HEK293 (cell line): ENCODE data around the gene CCDC27.

ENCODE experiments used
- CTCF ChIA-PET: fragments of 350-600 bp; formaldehyde crosslinking; extraction: SDS; loops from one replicate; lab custom pipeline; 2021; ENCODE audit warnings: antibody characterized with exemption; lab: Yijun Ruan, JAX
- POLR2A ChIA-PET: fragments of 300-600 bp; formaldehyde crosslinking; extraction: SDS; loops from one replicate; lab custom pipeline; 2020; ENCODE audit warnings: antibody characterized with exemption, inconsistent platforms; lab: Yijun Ruan, JAX
- H3K27ac ChIP-seq: fragments of 200-500 bp; sonication (Bioruptor generic); 2 replicates; pipeline ENCODE4 v1.5.1; 2014; ENCODE audit warnings: low read depth, low read length, control low read depth, inconsistent platforms; ENCODE audit errors: extremely low read depth
- H3K36me3 ChIP-seq, 2 experiments: fragments of 200-500 bp in 1 of 2; sonication (Bioruptor generic) in 1 of 2; 1 replicate in 1 of 2; 2 replicates in 1 of 2; pipeline ENCODE4 v1.5.1; 2014 to 2017; ENCODE audit warnings: inconsistent platforms in 2 of 2, low read length in 2 of 2; ENCODE audit not compliant: control insufficient read depth in 2 of 2, insufficient read depth in 1 of 2
- H3K4me1 ChIP-seq: fragments of 200-500 bp; sonication (Bioruptor generic); 2 replicates; pipeline ENCODE4 v1.5.1; 2014; ENCODE audit warnings: mild to moderate bottlenecking, low read length, inconsistent platforms; ENCODE audit not compliant: control insufficient read depth, insufficient read depth
- H3K4me3 ChIP-seq: 2 replicates; pipeline ENCODE4 v1.5.1; 2011; ENCODE audit warnings: low read depth, mild to moderate bottlenecking, control low read depth, low read length, moderate library complexity
- H3K9me3 ChIP-seq: fragments of 200-500 bp; sonication (Bioruptor generic); 2 replicates; pipeline ENCODE4 v1.5.1; 2014; ENCODE audit warnings: low read depth, low read length, inconsistent platforms; ENCODE audit not compliant: control insufficient read depth, insufficient read depth
- BCL11A ChIP-seq: fragments of 450-650 bp; formaldehyde crosslinking; IDR thresholded peaks from 2 replicates; pipeline ENCODE4 v1.5.1; 2016; ENCODE audit warnings: low read depth, missing biosample characterization, missing genetic modification characterization
- EGR2 ChIP-seq: fragments of 450-650 bp; formaldehyde crosslinking; IDR thresholded peaks from 2 replicates; pipeline ENCODE4 v1.5.1; 2016; ENCODE audit warnings: low read depth, missing biosample characterization, missing genetic modification characterization
- KLF10 ChIP-seq: fragments of 450-650 bp; IDR thresholded peaks from 2 replicates; pipeline ENCODE4 v1.5.1; 2018; ENCODE audit warnings: missing biosample characterization, mild to moderate bottlenecking, missing genetic modification characterization
- MYNN ChIP-seq: fragments of 450-650 bp; formaldehyde crosslinking; IDR thresholded peaks from 2 replicates; pipeline ENCODE4 v1.5.1; 2016; ENCODE audit warnings: missing biosample characterization, missing genetic modification characterization, borderline replicate concordance
- OSR2 ChIP-seq: fragments of 450-650 bp; formaldehyde crosslinking; IDR thresholded peaks from 2 replicates; pipeline ENCODE4 v1.5.1; 2016; ENCODE audit warnings: missing biosample characterization, missing genetic modification characterization
- OVOL3 ChIP-seq: fragments of 450-650 bp; formaldehyde crosslinking; IDR thresholded peaks from 2 replicates; pipeline ENCODE4 v1.5.1; 2016; ENCODE audit warnings: missing biosample characterization, missing genetic modification characterization
- SP2 ChIP-seq: fragments of 450-650 bp; formaldehyde crosslinking; IDR thresholded peaks from 2 replicates; pipeline ENCODE4 v1.5.1; 2016; ENCODE audit warnings: missing biosample characterization, missing genetic modification characterization
- SP7 ChIP-seq: fragments of 450-650 bp; formaldehyde crosslinking; IDR thresholded peaks from 2 replicates; pipeline ENCODE4 v1.5.1; 2016; ENCODE audit warnings: missing biosample characterization, missing genetic modification characterization
- TRIM28 ChIP-seq: IDR thresholded peaks from 2 replicates; pipeline ENCODE4 v1.6.1; 2011; ENCODE audit warnings: low read length, control low read depth, borderline replicate concordance
- ZBTB1 ChIP-seq: fragments of 450-650 bp; formaldehyde crosslinking; IDR thresholded peaks from 2 replicates; pipeline ENCODE4 v1.5.1; 2016; ENCODE audit warnings: missing biosample characterization, missing genetic modification characterization
- ZBTB8A ChIP-seq: fragments of 450-650 bp; formaldehyde crosslinking; IDR thresholded peaks from 2 replicates; pipeline ENCODE4 v1.5.1; 2016; ENCODE audit warnings: missing biosample characterization, missing genetic modification characterization
- ZNF121 ChIP-seq: fragments of 450-650 bp; formaldehyde crosslinking; IDR thresholded peaks from 2 replicates; pipeline ENCODE4 v1.5.1; 2016; ENCODE audit warnings: missing biosample characterization, missing genetic modification characterization
- ZNF148 ChIP-seq: fragments of 450-650 bp; formaldehyde crosslinking; IDR thresholded peaks from 2 replicates; pipeline ENCODE4 v1.5.0; 2017; ENCODE audit warnings: missing biosample characterization, missing genetic modification characterization, borderline replicate concordance
- ZNF530 ChIP-seq: fragments of 450-650 bp; formaldehyde crosslinking; IDR thresholded peaks from 2 replicates; pipeline ENCODE4 v1.5.1; 2016; ENCODE audit warnings: low read depth, missing biosample characterization, missing genetic modification characterization
- ZNF580 ChIP-seq: fragments of 450-650 bp; formaldehyde crosslinking; IDR thresholded peaks from 2 replicates; pipeline ENCODE4 v1.5.1; 2016; ENCODE audit warnings: missing biosample characterization, missing genetic modification characterization
- ZNF585B ChIP-seq: fragments of 450-650 bp; formaldehyde crosslinking; IDR thresholded peaks from 2 replicates; pipeline ENCODE4 v1.5.1; 2016; ENCODE audit warnings: missing biosample characterization, missing genetic modification characterization
- ZNF76 ChIP-seq: fragments of 450-650 bp; formaldehyde crosslinking; IDR thresholded peaks from 2 replicates; pipeline ENCODE4; 2016; ENCODE audit warnings: low read depth, missing biosample characterization, missing genetic modification characterization, borderline replicate concordance
- TF ChIP-seq, protein P1 (sequence below): fragments of 450-650 bp; formaldehyde crosslinking; IDR thresholded peaks from 2 replicates; pipeline ENCODE4 v1.5.1; 2016; ENCODE audit warnings: missing biosample characterization, missing genetic modification characterization
- TF ChIP-seq, protein P2 (sequence below): fragments of 450-650 bp; formaldehyde crosslinking; IDR thresholded peaks from 2 replicates; pipeline ENCODE4 v1.5.1; 2016; ENCODE audit warnings: missing biosample characterization, missing genetic modification characterization
- TF ChIP-seq, protein P3 (sequence below): fragments of 450-650 bp; formaldehyde crosslinking; IDR thresholded peaks from 2 replicates; pipeline ENCODE4 v1.5.1; 2016; ENCODE audit warnings: missing biosample characterization, missing genetic modification characterization
- TF ChIP-seq, protein P4 (sequence below): fragments of 450-650 bp; formaldehyde crosslinking; IDR thresholded peaks from 2 replicates; pipeline ENCODE4 v1.5.1; 2016; ENCODE audit warnings: missing biosample characterization, missing genetic modification characterization
- TF ChIP-seq, protein P5 (sequence below): fragments of 450-650 bp; formaldehyde crosslinking; IDR thresholded peaks from 2 replicates; pipeline ENCODE4 v1.5.1; 2016; ENCODE audit warnings: missing biosample characterization, missing genetic modification characterization

Gene CCDC27

GRCh38 chr1:3717041-3717714 is 35.1 kb upstream of the CCDC27 start:
- H3K4me1 ChIP-seq, result no peaks in the 10 kb centered on the region
- CTCF ChIA-PET, result no interaction called here
- H3K27ac ChIP-seq, result no peak overlapping the region; the same call in 1 of the 2 replicates
- POLR2A ChIA-PET, result no interaction called here
- H3K9me3 ChIP-seq, result no peaks in the 10 kb centered on the region
- H3K4me3 ChIP-seq, result no peak overlapping the region
- peaks cover 0 to 6% of the 10 kb centered on the region in 2 experiments; a peak in 1 of 3 replicates for H3K36me3 ChIP-seq
- TF ChIP-seq, protein P1, sequence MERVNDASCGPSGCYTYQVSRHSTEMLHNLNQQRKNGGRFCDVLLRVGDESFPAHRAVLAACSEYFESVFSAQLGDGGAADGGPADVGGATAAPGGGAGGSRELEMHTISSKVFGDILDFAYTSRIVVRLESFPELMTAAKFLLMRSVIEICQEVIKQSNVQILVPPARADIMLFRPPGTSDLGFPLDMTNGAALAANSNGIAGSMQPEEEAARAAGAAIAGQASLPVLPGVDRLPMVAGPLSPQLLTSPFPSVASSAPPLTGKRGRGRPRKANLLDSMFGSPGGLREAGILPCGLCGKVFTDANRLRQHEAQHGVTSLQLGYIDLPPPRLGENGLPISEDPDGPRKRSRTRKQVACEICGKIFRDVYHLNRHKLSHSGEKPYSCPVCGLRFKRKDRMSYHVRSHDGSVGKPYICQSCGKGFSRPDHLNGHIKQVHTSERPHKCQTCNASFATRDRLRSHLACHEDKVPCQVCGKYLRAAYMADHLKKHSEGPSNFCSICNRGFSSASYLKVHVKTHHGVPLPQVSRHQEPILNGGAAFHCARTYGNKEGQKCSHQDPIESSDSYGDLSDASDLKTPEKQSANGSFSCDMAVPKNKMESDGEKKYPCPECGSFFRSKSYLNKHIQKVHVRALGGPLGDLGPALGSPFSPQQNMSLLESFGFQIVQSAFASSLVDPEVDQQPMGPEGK (tag by site-specific recombination), result peak; percentile 81
- TF ChIP-seq OVOL3 (peak; percentile 54; the same call in 1 of the 2 replicates), ZNF148 (tag by site-specific recombination) (no peak), ZNF585B (tag by site-specific recombination) (no peak), ZNF121 (peak; percentile 60; the same call in 1 of the 2 replicates), BCL11A (tag by site-specific recombination) (no peak), TRIM28 (peak; percentile 47; the same call in 1 of the 2 replicates), ZNF76 (tag by site-specific recombination) (0 out of 2 replicates have a peak, but pooled peaks have one; percentile 23), MYNN (tag by site-specific recombination) (peak; percentile 79; the same call in 1 of the 2 replicates), EGR2 (tag by site-specific recombination) (peak; percentile 20; the same call in 1 of the 2 replicates), ZBTB1 (tag by site-specific recombination) (no peak), OSR2 (peak; percentile 41), SP7 (tag by site-specific recombination) (peak; percentile 38; the same call in 1 of the 2 replicates), ZNF530 (no peak), SP2 (tag by site-specific recombination) (peak; percentile 66), ZNF580 (no peak), ZBTB8A (peak; percentile 72; the same call in 1 of the 2 replicates), KLF10 (peak; percentile 71; the same call in 1 of the 2 replicates)
- TF ChIP-seq, protein P2, sequence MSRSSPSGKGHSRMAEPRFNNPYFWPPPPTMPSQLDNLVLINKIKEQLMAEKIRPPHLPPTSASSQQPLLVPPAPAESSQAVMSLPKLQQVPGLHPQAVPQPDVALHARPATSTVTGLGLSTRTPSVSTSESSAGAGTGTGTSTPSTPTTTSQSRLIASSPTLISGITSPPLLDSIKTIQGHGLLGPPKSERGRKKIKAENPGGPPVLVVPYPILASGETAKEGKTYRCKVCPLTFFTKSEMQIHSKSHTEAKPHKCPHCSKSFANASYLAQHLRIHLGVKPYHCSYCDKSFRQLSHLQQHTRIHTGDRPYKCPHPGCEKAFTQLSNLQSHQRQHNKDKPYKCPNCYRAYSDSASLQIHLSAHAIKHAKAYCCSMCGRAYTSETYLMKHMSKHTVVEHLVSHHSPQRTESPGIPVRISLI, result no peak
- TF ChIP-seq, protein P3, sequence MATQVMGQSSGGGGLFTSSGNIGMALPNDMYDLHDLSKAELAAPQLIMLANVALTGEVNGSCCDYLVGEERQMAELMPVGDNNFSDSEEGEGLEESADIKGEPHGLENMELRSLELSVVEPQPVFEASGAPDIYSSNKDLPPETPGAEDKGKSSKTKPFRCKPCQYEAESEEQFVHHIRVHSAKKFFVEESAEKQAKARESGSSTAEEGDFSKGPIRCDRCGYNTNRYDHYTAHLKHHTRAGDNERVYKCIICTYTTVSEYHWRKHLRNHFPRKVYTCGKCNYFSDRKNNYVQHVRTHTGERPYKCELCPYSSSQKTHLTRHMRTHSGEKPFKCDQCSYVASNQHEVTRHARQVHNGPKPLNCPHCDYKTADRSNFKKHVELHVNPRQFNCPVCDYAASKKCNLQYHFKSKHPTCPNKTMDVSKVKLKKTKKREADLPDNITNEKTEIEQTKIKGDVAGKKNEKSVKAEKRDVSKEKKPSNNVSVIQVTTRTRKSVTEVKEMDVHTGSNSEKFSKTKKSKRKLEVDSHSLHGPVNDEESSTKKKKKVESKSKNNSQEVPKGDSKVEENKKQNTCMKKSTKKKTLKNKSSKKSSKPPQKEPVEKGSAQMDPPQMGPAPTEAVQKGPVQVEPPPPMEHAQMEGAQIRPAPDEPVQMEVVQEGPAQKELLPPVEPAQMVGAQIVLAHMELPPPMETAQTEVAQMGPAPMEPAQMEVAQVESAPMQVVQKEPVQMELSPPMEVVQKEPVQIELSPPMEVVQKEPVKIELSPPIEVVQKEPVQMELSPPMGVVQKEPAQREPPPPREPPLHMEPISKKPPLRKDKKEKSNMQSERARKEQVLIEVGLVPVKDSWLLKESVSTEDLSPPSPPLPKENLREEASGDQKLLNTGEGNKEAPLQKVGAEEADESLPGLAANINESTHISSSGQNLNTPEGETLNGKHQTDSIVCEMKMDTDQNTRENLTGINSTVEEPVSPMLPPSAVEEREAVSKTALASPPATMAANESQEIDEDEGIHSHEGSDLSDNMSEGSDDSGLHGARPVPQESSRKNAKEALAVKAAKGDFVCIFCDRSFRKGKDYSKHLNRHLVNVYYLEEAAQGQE (tag by site-specific recombination), result no peak
- TF ChIP-seq, protein P4, sequence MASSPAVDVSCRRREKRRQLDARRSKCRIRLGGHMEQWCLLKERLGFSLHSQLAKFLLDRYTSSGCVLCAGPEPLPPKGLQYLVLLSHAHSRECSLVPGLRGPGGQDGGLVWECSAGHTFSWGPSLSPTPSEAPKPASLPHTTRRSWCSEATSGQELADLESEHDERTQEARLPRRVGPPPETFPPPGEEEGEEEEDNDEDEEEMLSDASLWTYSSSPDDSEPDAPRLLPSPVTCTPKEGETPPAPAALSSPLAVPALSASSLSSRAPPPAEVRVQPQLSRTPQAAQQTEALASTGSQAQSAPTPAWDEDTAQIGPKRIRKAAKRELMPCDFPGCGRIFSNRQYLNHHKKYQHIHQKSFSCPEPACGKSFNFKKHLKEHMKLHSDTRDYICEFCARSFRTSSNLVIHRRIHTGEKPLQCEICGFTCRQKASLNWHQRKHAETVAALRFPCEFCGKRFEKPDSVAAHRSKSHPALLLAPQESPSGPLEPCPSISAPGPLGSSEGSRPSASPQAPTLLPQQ (tag by site-specific recombination), result 0 out of 2 replicates have a peak, but pooled peaks have one; percentile 38
- TF ChIP-seq, protein P5, sequence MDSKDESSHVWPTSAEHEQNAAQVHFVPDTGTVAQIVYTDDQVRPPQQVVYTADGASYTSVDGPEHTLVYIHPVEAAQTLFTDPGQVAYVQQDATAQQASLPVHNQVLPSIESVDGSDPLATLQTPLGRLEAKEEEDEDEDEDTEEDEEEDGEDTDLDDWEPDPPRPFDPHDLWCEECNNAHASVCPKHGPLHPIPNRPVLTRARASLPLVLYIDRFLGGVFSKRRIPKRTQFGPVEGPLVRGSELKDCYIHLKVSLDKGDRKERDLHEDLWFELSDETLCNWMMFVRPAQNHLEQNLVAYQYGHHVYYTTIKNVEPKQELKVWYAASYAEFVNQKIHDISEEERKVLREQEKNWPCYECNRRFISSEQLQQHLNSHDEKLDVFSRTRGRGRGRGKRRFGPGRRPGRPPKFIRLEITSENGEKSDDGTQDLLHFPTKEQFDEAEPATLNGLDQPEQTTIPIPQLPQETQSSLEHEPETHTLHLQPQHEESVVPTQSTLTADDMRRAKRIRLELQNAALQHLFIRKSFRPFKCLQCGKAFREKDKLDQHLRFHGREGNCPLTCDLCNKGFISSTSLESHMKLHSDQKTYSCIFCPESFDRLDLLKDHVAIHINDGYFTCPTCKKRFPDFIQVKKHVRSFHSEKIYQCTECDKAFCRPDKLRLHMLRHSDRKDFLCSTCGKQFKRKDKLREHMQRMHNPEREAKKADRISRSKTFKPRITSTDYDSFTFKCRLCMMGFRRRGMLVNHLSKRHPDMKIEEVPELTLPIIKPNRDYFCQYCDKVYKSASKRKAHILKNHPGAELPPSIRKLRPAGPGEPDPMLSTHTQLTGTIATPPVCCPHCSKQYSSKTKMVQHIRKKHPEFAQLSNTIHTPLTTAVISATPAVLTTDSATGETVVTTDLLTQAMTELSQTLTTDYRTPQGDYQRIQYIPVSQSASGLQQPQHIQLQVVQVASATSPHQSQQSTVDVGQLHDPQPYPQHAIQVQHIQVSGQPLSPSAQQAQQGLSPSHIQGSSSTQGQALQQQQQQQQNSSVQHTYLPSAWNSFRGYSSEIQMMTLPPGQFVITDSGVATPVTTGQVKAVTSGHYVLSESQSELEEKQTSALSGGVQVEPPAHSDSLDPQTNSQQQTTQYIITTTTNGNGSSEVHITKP, result peak; percentile 97
